T1000 (cell line): ENCODE data around the gene OR5AN1.
"Not testable (repeated sequence)": the region's sequence is repeated elsewhere in the genome, so short reads cannot be mapped to it uniquely, and the experiment has no call there.

Experiments used
- DNase-seq: peaks from one replicate; lab custom pipeline; 2025; ENCODE audit warnings: mixed read lengths; lab: John Stamatoyannopoulos, UW

OR5AN1 gene

GRCh38 chr11:59358595-59358994 is at the start of gene OR5AN1:
OR5AN1 (plus strand) TSS chr11:59358895; CDS start chr11:59364459, 5,564 bp downstream.
- DNase-seq, result no peak

- no peak for DNase-seq
Observed at GRCh38 chr11:59335001-59335400, 23.7 kb upstream of the OR5AN1 start.

GRCh38 chr11:59336176-59336575 is 22.5 kb upstream of the OR5AN1 start:
- no peak for DNase-seq

GRCh38 chr11:59336931-59337330 is 21.8 kb upstream of the OR5AN1 start:
- DNase-seq, result no peak

- DNase-seq, result not testable (repeated sequence)
Observed at GRCh38 chr11:59349657-59350056, 9.0 kb upstream of the OR5AN1 start.

- DNase-seq, result no peak
Observed at GRCh38 chr11:59355226-59355625, 3.5 kb upstream of the OR5AN1 start.

GRCh38 chr11:59356561-59356960 is 2.1 kb upstream of the OR5AN1 start:
- no peak for DNase-seq

- DNase-seq, result no peak
Observed at GRCh38 chr11:59358020-59358419, 675 bp upstream of the OR5AN1 start.

- no peak for DNase-seq
Observed at GRCh38 chr11:59365232-59366018, 6.7 kb downstream of the OR5AN1 start.

GRCh38 chr11:59368238-59369022 is 9.7 kb downstream of the OR5AN1 start:
- DNase-seq, result no peak

- DNase-seq, result not testable (repeated sequence)
Observed at GRCh38 chr11:59372324-59372723, 13.6 kb downstream of the OR5AN1 start.

GRCh38 chr11:59380263-59381059 is 21.8 kb downstream of the OR5AN1 start:
- DNase-seq, result no peak

- DNase-seq, result no peak
Observed at GRCh38 chr11:59394186-59394585, 35.5 kb downstream of the OR5AN1 start.

- no peak for DNase-seq
Observed at GRCh38 chr11:59400461-59401261, 42.0 kb downstream of the OR5AN1 start.

GRCh38 chr11:59401262-59401552 is 42.5 kb downstream of the OR5AN1 start:
- no peak for DNase-seq

GRCh38 chr11:59403546-59403945 is 44.9 kb downstream of the OR5AN1 start:
- DNase-seq, result no peak

- DNase-seq, result no peak
Observed at GRCh38 chr11:59413646-59414045, 55.0 kb downstream of the OR5AN1 start.

- DNase-seq, result no peak
Observed at GRCh38 chr11:59415111-59415510, 56.4 kb downstream of the OR5AN1 start.

- DNase-seq, result no peak
Observed at GRCh38 chr11:59416613-59417012, 57.9 kb downstream of the OR5AN1 start.

GRCh38 chr11:59417023-59417422 is 58.3 kb downstream of the OR5AN1 start:
- DNase-seq, result no peak

- DNase-seq, result no peak
Observed at GRCh38 chr11:59418156-59418555, 59.5 kb downstream of the OR5AN1 start.
